Measurements from ENCODE around the gene FGD4.
A peak's percentile ranks its signal among the peaks of the same experiment; 100 is the strongest.

FGD4 gene

DNA sequence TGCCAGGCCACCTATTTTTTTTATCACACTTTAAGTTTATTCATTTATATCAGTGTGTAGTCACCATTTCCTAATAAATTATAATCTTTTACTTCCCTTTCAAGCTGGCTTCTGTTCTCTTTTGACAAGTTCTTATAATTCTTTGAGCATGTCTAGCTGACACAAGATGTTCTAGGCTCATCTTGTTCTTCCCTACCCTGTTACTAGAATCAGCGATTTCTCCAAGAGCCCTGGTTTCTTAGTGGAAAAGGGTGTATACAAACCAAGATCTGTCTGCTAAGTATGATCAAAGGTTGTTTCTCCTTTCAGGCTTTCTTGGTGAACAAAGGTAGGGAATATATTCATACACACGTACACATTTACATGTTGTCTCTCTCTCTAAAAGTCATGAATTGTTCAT, 51.0 kb downstream of the FGD4 start:
- no peaks in the 10 kb centered on the region for H3K36me3 ChIP-seq (ENCODE audit: control insufficient read depth, insufficient read depth, low read length)
- DNase-seq (ENCODE audit: extremely low read depth, insufficient read length) = no peak
- no peaks in the 10 kb centered on the region for H3K27me3 ChIP-seq (replicated peaks; ENCODE audit: control insufficient read depth, insufficient read depth, low read length)
- TF ChIP-seq, protein P1, sequence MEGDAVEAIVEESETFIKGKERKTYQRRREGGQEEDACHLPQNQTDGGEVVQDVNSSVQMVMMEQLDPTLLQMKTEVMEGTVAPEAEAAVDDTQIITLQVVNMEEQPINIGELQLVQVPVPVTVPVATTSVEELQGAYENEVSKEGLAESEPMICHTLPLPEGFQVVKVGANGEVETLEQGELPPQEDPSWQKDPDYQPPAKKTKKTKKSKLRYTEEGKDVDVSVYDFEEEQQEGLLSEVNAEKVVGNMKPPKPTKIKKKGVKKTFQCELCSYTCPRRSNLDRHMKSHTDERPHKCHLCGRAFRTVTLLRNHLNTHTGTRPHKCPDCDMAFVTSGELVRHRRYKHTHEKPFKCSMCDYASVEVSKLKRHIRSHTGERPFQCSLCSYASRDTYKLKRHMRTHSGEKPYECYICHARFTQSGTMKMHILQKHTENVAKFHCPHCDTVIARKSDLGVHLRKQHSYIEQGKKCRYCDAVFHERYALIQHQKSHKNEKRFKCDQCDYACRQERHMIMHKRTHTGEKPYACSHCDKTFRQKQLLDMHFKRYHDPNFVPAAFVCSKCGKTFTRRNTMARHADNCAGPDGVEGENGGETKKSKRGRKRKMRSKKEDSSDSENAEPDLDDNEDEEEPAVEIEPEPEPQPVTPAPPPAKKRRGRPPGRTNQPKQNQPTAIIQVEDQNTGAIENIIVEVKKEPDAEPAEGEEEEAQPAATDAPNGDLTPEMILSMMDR (IDR thresholded peaks at IDR 0.05; ENCODE audit: insufficient read depth, low read length, poor library complexity, severe bottlenecking) = no peak
- no peak overlapping the region for H3K4me3 ChIP-seq (replicated peaks; ENCODE audit: low read depth, low read length)

DNA sequence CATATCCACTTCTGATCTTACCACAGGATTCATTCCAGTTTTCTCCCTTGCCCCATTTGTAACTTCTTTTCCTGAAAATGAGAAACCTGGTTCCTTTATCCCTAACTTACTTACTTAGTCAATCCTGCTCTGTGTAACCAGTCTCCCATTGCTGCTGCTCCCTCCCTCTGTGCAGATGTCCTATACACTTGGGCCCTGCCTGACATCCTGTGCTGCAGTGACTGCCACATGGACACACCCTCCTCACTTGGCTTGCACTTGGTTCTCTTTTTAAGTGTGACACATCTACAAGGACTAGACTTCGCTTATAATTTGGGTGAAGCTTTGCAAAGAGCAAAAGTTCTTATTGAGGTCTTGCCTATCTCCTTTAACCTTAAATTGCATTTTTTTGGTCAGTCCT, 51.4 kb downstream of the FGD4 start:
- TF ChIP-seq, protein P1 (IDR thresholded peaks at IDR 0.05; ENCODE audit: insufficient read depth, low read length, poor library complexity, severe bottlenecking) = no peak
- no peak for DNase-seq (ENCODE audit: extremely low read depth, insufficient read length)
- Histone ChIP-seq H3K27me3 (replicated peaks; ENCODE audit: control insufficient read depth, insufficient read depth, low read length) (no peaks in the 10 kb centered on the region), H3K4me3 (replicated peaks; ENCODE audit: low read depth, low read length) (no peak overlapping the region), H3K36me3 (ENCODE audit: control insufficient read depth, insufficient read depth, low read length) (no peaks in the 10 kb centered on the region)

DNA sequence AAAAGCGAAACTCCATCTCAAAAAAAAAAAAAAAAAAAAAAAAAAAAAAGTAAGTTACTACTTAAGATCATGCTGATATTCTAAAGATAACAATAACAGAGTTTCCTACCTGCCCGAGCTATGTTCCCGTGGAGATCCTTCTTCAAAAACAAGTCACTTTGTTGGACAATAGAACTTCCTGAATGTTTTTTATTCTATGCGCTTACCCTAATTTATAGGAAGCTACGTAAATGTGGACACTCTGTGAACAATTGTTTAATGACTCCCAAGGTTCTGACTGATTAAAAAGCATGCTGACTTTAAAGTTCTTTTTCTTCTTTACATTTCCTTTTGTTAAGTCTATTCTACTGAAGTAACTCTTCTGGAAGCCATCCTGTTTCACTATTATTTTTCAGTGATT, 52.5 kb downstream of the FGD4 start:
- no peaks in the 10 kb centered on the region for H3K27me3 ChIP-seq (replicated peaks; ENCODE audit: control insufficient read depth, insufficient read depth, low read length)
- no peak overlapping the region for H3K4me3 ChIP-seq (replicated peaks; ENCODE audit: low read depth, low read length)
- no peaks in the 10 kb centered on the region for H3K36me3 ChIP-seq (ENCODE audit: control insufficient read depth, insufficient read depth, low read length)
- TF ChIP-seq, protein P1 (IDR thresholded peaks at IDR 0.05; ENCODE audit: insufficient read depth, low read length, poor library complexity, severe bottlenecking) = no peak
- no peak for DNase-seq (ENCODE audit: extremely low read depth, insufficient read length)

DNA sequence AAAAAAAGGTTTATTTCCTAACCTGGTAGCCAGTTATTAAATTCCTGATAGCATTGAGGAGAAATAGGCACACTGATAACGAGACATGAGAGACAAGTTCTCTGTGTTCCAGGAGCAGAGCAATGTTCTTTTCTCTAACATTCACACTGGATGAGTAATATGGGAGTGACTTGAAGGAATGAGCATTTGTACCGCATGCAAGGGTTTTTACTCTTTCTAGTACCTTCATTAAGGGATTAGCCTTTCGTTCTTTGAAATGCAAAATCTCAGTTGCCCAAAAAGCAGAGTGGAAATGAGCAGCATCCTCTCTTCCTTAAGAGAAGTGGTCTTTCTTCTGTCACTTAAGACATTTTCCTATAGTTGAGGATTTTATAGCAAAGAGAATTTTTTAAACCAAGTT, 54.7 kb downstream of the FGD4 start:
- H3K36me3 ChIP-seq (ENCODE audit: control insufficient read depth, insufficient read depth, low read length) = no peaks in the 10 kb centered on the region
- H3K4me3 ChIP-seq (replicated peaks; ENCODE audit: low read depth, low read length) = no peak overlapping the region
- DNase-seq (ENCODE audit: extremely low read depth, insufficient read length) = no peak
- no peaks in the 10 kb centered on the region for H3K27me3 ChIP-seq (replicated peaks; ENCODE audit: control insufficient read depth, insufficient read depth, low read length)
- TF ChIP-seq, protein P1 (IDR thresholded peaks at IDR 0.05; ENCODE audit: insufficient read depth, low read length, poor library complexity, severe bottlenecking) = no peak

DNA sequence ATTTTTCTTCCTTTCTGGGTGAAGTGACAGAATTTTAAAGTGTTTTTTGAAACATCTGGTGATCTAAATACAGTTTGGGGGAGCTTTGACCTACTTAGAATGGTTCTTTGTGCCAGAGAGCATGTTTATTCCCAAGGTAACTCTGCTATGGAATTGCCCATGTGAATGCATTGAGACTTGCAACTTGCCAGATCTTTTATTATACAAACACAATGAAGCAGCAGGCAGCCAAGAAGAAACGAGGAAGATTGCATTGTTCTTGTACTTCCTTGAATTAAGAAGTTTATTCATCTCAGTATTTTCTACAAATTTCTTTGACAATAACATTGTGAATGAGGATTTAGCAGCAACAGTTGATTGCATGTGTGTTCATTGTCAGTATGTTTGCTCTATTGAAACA, 55.5 kb downstream of the FGD4 start:
- DNase-seq (ENCODE audit: extremely low read depth, insufficient read length) = no peak
- TF ChIP-seq, protein P1 (IDR thresholded peaks at IDR 0.05; ENCODE audit: insufficient read depth, low read length, poor library complexity, severe bottlenecking) = no peak
- H3K36me3 ChIP-seq (ENCODE audit: control insufficient read depth, insufficient read depth, low read length) = no peaks in the 10 kb centered on the region
- no peaks in the 10 kb centered on the region for H3K27me3 ChIP-seq (replicated peaks; ENCODE audit: control insufficient read depth, insufficient read depth, low read length)
- no peak overlapping the region for H3K4me3 ChIP-seq (replicated peaks; ENCODE audit: low read depth, low read length)

DNA sequence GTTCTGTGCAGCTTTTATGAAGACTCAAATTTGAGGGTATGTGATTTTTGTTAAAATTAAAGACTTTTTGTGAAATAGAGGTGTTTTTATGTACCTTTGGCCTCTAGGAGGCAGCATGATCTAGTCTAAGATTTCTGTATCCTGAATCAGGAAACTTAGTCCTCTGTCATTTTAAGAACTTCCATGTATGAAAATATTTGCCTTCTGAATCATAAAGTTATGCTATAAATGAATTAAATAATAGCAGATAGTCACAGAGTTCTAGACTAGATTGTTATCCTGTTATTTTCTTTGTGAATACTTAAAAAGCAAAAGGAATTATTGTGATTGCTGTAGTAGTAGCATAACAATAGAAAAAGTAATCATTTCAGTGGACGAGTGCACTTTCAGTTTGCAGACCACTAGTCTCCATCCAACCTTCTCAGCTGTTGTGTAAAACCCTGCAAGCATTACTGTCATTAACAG, 56.3 kb downstream of the FGD4 start:
- no peak overlapping the region for H3K4me3 ChIP-seq (replicated peaks; ENCODE audit: low read depth, low read length)
- DNase-seq (ENCODE audit: extremely low read depth, insufficient read length) = no peak

More for the DNA sequence above, 56.3 kb downstream of the FGD4 start:
- Histone ChIP-seq H3K27me3 (replicated peaks; ENCODE audit: control insufficient read depth, insufficient read depth, low read length) (no peaks in the 10 kb centered on the region), H3K36me3 (ENCODE audit: control insufficient read depth, insufficient read depth, low read length) (no peaks in the 10 kb centered on the region)
- TF ChIP-seq, protein P1 (IDR thresholded peaks at IDR 0.05; ENCODE audit: insufficient read depth, low read length, poor library complexity, severe bottlenecking) = peak; percentile 63
